Central memory CD8-positive, alpha-beta T cell (primary cell): ENCODE results near the gene BIRC2.

Experiments used
- ATAC-seq: fragments of 150-1000 bp; cut with Tn5 transposase; replicated peaks from 2 replicates; pipeline ENCODE4 v1.10.0; 2022; ENCODE audit warnings: mild to moderate bottlenecking, moderate FRiP score, moderate number of reproducible peaks; ENCODE audit not compliant: poor library complexity, severe bottlenecking; ENCODE audit errors: extremely low read depth
- DNase-seq, 2 donors: peaks; one replicate each; pipeline ENCODE4 v3.0.0; 2021; ENCODE audit warnings: low spot score in 2 of 2
- H3K27ac Mint-ChIP-seq: one replicate; pipeline ENCODE4 v1.8.0; 2022; ENCODE audit warnings: low read depth, mild to moderate bottlenecking, moderate library complexity, mixed read lengths
- H3K27me3 Mint-ChIP-seq: one replicate; pipeline ENCODE4 v1.8.0; 2022; ENCODE audit warnings: mixed read lengths
- H3K36me3 Mint-ChIP-seq: one replicate; pipeline ENCODE4 v1.8.0; 2022; ENCODE audit warnings: mild to moderate bottlenecking, moderate library complexity, mixed read lengths; ENCODE audit not compliant: insufficient read depth
- H3K4me1 Mint-ChIP-seq: one replicate; pipeline ENCODE4 v1.8.0; 2022; ENCODE audit warnings: mixed read lengths
- H3K4me3 Mint-ChIP-seq: one replicate; pipeline ENCODE4 v1.8.0; 2022; ENCODE audit warnings: mild to moderate bottlenecking, moderate library complexity, mixed read lengths
- H3K9me3 Mint-ChIP-seq: one replicate; pipeline ENCODE4 v1.8.0; 2022; ENCODE audit warnings: mixed read lengths

Gene BIRC2

DNA sequence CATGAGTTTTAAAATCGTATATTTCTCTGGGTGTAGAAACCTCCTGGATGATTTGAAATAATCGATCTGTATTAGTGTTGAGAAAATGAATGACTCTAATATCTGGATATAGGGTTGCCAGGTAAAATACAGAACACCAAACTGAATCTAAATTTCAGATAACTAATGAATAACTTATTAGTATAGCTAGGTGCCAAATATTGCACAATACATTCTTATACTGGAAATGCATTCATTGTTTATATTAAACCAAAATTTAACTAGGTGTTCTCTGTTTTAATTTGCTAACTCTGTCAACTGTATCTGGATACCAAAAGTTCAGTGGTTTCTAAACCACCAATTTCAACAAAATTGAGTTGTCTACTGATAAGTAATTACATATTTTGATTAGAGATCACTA is 32.2 kb upstream of the BIRC2 start:
- Mint-ChIP-seq H3K4me3 (no peak overlapping the region), H3K27me3 (no peaks in the 10 kb centered on the region), H3K9me3 (no peaks in the 10 kb centered on the region), H3K4me1 (peaks cover 43% of the 10 kb centered on the region), H3K36me3 (peaks cover 22% of the 10 kb centered on the region), H3K27ac (peak overlapping the region; percentile 98)
- DNase-seq (no peak), ATAC-seq (no peak)

GRCh38 chr11:102316346-102316904 is 30.6 kb upstream of the BIRC2 start:
- H3K4me1 Mint-ChIP-seq = peaks cover 53% of the 10 kb centered on the region
- H3K4me3 Mint-ChIP-seq = peak overlapping the region; percentile 97
- H3K36me3 Mint-ChIP-seq = peaks cover 28% of the 10 kb centered on the region
- H3K9me3 Mint-ChIP-seq = no peaks in the 10 kb centered on the region
- peak overlapping the region; percentile 98 for H3K27ac Mint-ChIP-seq
- ATAC-seq (no peak), DNase-seq (no peak)
- no peaks in the 10 kb centered on the region for H3K27me3 Mint-ChIP-seq

DNA sequence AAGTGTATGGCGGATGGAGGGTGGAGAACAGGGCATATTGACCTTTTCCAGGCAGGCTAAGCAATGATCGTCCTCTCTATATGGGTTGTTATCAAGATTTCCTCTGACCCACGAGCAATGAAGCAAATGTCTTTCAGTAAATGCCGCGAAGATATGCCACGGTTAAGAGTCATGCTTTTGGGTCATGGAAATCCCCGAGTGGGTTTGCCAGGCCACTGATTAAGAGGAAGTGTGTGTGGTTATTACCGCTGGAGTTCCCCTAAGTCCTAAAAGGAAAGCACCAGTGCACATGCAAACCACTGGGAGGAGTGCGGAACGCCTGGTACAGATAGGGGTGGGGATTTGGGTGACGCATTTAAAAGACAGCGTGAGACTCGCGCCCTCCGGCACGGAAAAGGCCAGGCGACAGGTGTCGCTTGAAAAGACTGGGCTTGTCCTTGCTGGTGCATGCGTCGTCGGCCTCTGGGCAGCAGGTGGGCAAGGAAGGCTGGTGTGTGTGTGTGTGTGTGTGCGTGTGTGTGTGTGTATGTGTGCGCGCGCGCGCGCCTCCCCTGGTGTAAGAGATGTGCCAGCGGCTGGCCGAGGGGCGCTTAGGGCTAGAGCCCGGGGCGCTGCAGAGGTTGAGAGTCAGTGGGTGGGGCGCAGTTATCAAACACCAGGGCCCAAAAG is 29.8 kb upstream of the BIRC2 start, which contains the start of gene BIRC3:
BIRC3 (plus strand) TSS at position 386 of the 669 bp plus-strand sequence. CDS start 7,026 bp downstream, outside the sequence.
- no peaks in the 10 kb centered on the region for H3K27me3 Mint-ChIP-seq
- H3K36me3 Mint-ChIP-seq = peaks cover 35% of the 10 kb centered on the region
- peak within 1 kb of the TSS; percentile 98 for H3K27ac Mint-ChIP-seq
- DNase-seq (peak; percentile 84 to 93), ATAC-seq (peak; percentile 86)
- peaks cover 60% of the 10 kb centered on the region for H3K4me1 Mint-ChIP-seq
- peak within 1 kb of the TSS; percentile 97 for H3K4me3 Mint-ChIP-seq
- no peaks in the 10 kb centered on the region for H3K9me3 Mint-ChIP-seq

DNA sequence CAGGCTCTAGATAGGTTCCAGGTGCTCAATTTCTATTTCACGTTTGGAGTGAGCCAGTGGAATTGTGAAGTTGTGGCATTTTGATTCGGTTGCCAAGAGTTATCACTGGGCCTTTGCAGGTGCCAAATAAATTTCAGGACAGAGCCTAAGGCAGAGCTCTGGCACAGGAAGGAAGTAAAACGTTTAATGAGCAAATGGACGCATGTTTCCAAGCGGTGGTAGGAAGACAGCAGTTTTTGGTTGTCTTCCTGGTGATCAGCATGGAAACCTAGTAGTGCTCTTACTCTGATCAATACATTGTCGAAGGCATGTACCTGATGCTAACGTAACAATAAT is 29.3 kb upstream of the BIRC2 start:
- DNase-seq (no peak), ATAC-seq (peak; percentile 1)
- Mint-ChIP-seq H3K9me3 (no peaks in the 10 kb centered on the region), H3K36me3 (peaks cover 39% of the 10 kb centered on the region), H3K4me3 (peak overlapping the region; percentile 97), H3K27ac (peak overlapping the region; percentile 98), H3K27me3 (no peaks in the 10 kb centered on the region), H3K4me1 (peaks cover 60% of the 10 kb centered on the region)

DNA sequence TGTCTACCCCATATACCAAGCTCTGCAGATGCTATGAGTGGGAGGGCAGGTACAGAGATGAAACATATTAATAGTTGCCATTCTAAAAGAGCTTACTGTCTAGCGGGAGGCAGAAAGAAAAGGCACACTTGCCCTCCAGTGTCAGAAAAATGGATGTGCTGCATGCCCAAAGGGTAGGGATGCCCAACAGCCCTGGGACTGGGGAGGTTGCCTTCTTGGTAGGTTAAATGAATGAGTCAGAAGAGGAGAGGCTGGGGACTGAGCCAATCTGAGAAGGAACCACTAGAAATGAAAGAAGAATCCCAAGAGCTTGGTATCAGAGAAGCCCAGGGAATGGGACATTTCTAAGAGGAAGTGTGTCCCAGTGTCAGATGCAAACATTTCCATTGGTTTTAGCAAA is 28.5 kb upstream of the BIRC2 start:
- peaks cover 55% of the 10 kb centered on the region for H3K4me1 Mint-ChIP-seq
- DNase-seq = peak; percentile 40 to 52

DNA sequence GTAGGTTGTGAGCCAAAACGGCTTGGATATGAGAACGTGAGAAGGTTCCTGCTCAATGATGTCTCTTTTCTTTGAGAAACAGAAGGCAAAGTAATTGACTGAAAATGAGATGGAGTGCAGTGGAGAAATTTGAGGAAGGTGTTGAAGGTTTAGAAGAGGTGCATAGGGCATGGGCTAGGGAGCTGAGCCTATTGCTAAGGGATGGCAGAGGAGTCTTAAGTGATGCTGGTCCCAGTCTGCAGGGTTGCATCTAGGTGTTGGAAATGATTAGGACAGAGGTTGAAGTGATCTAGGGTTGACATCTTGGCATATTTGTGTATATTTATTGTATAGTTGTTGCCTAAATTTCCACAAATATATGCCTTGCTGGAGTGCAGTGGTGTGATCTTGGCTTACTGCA is 27.5 kb upstream of the BIRC2 start:
- Mint-ChIP-seq H3K36me3 (peaks cover 45% of the 10 kb centered on the region), H3K4me1 (peaks cover 48% of the 10 kb centered on the region), H3K9me3 (no peaks in the 10 kb centered on the region), H3K27me3 (no peaks in the 10 kb centered on the region), H3K27ac (peak overlapping the region; percentile 98), H3K4me3 (peak overlapping the region; percentile 97)
- DNase-seq = no peak
- ATAC-seq = no peak

More for the DNA sequence above, 28.5 kb upstream of the BIRC2 start:
- H3K27me3 Mint-ChIP-seq = no peaks in the 10 kb centered on the region
- ATAC-seq = peak; percentile 22
- peak overlapping the region; percentile 98 for H3K27ac Mint-ChIP-seq
- peaks cover 39% of the 10 kb centered on the region for H3K36me3 Mint-ChIP-seq
- H3K9me3 Mint-ChIP-seq = no peaks in the 10 kb centered on the region
- H3K4me3 Mint-ChIP-seq = peak overlapping the region; percentile 97

DNA sequence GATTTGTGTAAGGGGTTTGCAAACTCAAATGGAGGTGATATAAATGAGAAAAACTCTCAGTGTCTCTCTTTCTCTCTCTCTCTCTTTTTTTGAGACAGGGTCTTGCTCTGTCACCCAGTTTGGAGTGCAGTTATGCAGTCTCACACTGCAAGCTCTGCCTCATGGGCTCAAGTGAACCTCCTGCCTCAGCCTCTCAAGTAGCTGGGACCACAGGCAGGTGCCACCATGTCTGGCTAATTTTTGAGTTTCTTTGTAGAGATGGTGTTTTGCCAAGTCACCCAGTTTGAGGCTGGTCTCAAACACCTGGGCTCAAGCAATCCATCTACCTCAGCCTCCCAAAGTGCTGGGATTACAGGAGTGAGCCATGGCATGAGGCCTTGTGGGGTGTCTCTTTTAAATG is 26.8 kb upstream of the BIRC2 start:
- peaks cover 45% of the 10 kb centered on the region for H3K4me1 Mint-ChIP-seq
- H3K27ac Mint-ChIP-seq = peak overlapping the region; percentile 98
- H3K36me3 Mint-ChIP-seq = peaks cover 50% of the 10 kb centered on the region
- peak overlapping the region; percentile 97 for H3K4me3 Mint-ChIP-seq
- H3K27me3 Mint-ChIP-seq = no peaks in the 10 kb centered on the region
- no peak for DNase-seq
- no peaks in the 10 kb centered on the region for H3K9me3 Mint-ChIP-seq
- no peak for ATAC-seq

- peaks cover 45% of the 10 kb centered on the region for H3K4me1 Mint-ChIP-seq
These were observed 26.3 kb upstream of the BIRC2 start for GRCh38 chr11:102320679-102321078.

GRCh38 chr11:102322560-102322959 is 24.5 kb upstream of the BIRC2 start:
- Mint-ChIP-seq H3K36me3 (peaks cover 55% of the 10 kb centered on the region), H3K27ac (peak overlapping the region; percentile 98), H3K9me3 (no peaks in the 10 kb centered on the region), H3K4me3 (peak overlapping the region; percentile 97), H3K27me3 (no peaks in the 10 kb centered on the region), H3K4me1 (peaks cover 39% of the 10 kb centered on the region)
- no peak for ATAC-seq
- no peak for DNase-seq

More at GRCh38 chr11:102320679-102321078, 26.3 kb upstream of the BIRC2 start:
- DNase-seq (no peak), ATAC-seq (no peak)
- Mint-ChIP-seq H3K27me3 (no peaks in the 10 kb centered on the region), H3K36me3 (peaks cover 50% of the 10 kb centered on the region), H3K9me3 (no peaks in the 10 kb centered on the region), H3K27ac (peak overlapping the region; percentile 98), H3K4me3 (peak overlapping the region; percentile 97)

DNA sequence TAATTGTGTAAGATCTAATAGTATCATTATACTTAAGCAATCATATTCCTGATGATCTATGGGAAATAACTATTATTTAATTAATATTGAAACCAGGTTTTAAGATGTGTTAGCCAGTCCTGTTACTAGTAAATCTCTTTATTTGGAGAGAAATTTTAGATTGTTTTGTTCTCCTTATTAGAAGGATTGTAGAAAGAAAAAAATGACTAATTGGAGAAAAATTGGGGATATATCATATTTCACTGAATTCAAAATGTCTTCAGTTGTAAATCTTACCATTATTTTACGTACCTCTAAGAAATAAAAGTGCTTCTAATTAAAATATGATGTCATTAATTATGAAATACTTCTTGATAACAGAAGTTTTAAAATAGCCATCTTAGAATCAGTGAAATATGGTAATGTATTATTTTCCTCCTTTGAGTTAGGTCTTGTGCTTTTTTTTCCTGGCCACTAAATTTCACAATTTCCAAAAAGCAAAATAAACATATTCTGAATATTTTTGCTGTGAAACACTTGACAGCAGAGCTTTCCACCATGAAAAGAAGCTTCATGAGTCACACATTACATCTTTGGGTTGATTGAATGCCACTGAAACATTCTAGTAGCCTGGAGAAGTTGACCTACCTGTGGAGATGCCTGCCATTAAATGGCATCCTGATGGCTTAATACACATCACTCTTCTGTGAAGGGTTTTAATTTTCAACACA is 23.3 kb upstream of the BIRC2 start:
- no peak overlapping the region for H3K27ac Mint-ChIP-seq

GRCh38 chr11:102325088-102325487 is 21.9 kb upstream of the BIRC2 start:
- no peak for DNase-seq
- Mint-ChIP-seq H3K27me3 (no peaks in the 10 kb centered on the region), H3K4me3 (no peak overlapping the region), H3K36me3 (peaks cover 66% of the 10 kb centered on the region), H3K4me1 (peaks cover 30% of the 10 kb centered on the region), H3K9me3 (no peaks in the 10 kb centered on the region), H3K27ac (no peak overlapping the region)
- ATAC-seq = no peak

More for the DNA sequence above, 23.3 kb upstream of the BIRC2 start:
- Mint-ChIP-seq H3K4me1 (peaks cover 34% of the 10 kb centered on the region), H3K36me3 (peaks cover 58% of the 10 kb centered on the region), H3K27me3 (no peaks in the 10 kb centered on the region), H3K9me3 (no peaks in the 10 kb centered on the region), H3K4me3 (no peak overlapping the region)
- ATAC-seq = no peak
- DNase-seq = no peak

DNA sequence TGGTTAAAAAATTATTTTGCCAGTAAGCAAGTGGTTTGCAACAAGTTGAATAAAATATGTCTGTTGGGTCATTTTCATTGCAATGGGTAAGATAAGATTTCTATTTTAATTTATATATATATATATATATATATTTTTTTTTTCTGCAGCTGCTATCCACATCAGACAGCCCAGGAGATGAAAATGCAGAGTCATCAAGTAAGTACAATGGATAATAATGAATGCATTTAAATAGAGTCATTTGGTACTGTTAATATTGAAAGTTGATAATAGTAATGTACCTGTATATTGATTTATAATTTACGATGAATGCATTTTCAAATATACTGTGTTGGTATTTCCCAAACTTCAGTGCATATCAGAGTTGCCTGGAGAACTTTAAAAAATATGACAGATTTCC is 18.3 kb upstream of the BIRC2 start:
- H3K36me3 Mint-ChIP-seq = peaks cover 81% of the 10 kb centered on the region
- H3K4me3 Mint-ChIP-seq = no peak overlapping the region
- H3K4me1 Mint-ChIP-seq = peaks cover 20% of the 10 kb centered on the region

DNA sequence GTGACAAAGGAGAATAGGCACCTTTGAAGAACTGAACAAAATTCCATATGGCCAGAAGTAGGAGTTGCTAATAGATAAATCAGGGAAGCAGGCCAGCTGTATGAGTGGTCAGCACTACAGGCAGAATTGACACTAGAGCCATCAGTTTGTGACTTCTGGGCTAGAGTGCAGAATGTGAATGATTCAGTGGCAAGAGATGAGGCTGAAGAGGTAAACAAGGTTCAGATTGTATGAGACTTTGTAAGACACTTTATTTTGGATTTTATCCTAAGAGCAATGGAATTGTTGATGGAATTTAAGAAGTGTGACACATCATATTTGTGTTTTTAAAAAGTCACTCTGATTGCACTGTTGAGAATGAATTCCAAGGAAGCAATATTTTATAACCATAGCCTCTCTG is 16.8 kb upstream of the BIRC2 start:
- no peak for ATAC-seq
- Mint-ChIP-seq H3K27ac (no peak overlapping the region), H3K4me1 (peaks cover 20% of the 10 kb centered on the region), H3K9me3 (no peaks in the 10 kb centered on the region), H3K36me3 (peaks cover 76% of the 10 kb centered on the region), H3K27me3 (no peaks in the 10 kb centered on the region), H3K4me3 (no peak overlapping the region)
- DNase-seq = no peak

More for the DNA sequence above, 18.3 kb upstream of the BIRC2 start:
- ATAC-seq (no peak), DNase-seq (no peak)
- Mint-ChIP-seq H3K27me3 (no peaks in the 10 kb centered on the region), H3K27ac (no peak overlapping the region), H3K9me3 (no peaks in the 10 kb centered on the region)
